GM12873 (cell line): ENCODE results near the gene TMEM165.

Source experiments
- TF ChIP-seq, protein P1 (sequence below): IDR thresholded peaks from 2 replicates; pipeline ENCODE4 v1.5.1; 2012; ENCODE audit warnings: low read depth, mild to moderate bottlenecking, moderate library complexity, low read length, control low read depth; ENCODE audit not compliant: insufficient read depth; ENCODE audit errors: missing control alignments

TMEM165 gene

DNA sequence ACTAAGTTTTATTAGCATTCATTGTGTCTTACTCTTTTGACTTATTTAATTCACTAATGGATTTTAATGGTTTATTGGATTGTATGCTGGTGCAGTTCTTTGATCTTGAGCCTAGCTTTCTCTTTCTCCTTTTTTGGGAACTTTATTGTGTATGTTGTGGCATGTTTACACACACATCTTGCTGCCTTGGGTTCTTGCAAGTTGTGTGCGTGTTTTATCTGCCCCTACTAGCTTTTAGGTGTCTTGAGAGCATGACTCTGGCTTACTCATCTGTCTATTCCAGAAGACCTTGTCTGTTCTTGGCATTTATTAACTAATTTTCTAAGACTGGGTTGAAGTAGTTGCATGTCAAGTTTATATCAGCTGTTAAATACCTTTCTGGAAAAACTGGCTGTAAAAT is 2.7 kb downstream of the TMEM165 start:
- TF ChIP-seq, protein P1, sequence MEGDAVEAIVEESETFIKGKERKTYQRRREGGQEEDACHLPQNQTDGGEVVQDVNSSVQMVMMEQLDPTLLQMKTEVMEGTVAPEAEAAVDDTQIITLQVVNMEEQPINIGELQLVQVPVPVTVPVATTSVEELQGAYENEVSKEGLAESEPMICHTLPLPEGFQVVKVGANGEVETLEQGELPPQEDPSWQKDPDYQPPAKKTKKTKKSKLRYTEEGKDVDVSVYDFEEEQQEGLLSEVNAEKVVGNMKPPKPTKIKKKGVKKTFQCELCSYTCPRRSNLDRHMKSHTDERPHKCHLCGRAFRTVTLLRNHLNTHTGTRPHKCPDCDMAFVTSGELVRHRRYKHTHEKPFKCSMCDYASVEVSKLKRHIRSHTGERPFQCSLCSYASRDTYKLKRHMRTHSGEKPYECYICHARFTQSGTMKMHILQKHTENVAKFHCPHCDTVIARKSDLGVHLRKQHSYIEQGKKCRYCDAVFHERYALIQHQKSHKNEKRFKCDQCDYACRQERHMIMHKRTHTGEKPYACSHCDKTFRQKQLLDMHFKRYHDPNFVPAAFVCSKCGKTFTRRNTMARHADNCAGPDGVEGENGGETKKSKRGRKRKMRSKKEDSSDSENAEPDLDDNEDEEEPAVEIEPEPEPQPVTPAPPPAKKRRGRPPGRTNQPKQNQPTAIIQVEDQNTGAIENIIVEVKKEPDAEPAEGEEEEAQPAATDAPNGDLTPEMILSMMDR = no peak

DNA sequence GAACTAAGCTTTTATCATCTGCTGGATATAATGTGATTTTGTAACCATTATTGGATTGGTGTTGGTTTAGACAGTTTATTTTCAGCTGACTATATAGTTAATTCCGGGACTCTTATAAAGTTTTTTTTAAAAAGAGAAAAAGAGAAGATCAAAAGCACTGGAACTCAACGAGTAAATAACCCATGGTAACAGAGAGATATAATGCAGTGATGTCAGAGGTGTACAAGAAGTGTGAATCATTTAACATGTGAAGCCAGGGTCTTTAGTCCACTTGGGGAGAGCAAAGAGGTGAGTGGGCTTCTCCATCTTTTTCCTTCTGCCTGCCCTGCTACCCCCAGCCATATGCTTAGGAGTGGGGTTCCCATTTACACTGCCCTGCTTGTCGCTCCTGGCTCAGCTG is 3.2 kb downstream of the TMEM165 start:
- TF ChIP-seq, protein P1 = no peak

- TF ChIP-seq, protein P1 = no peak
These were observed 3.8 kb downstream of the TMEM165 start for GRCh38 chr4:55399581-55399980.

GRCh38 chr4:55405073-55405472 is 9.3 kb downstream of the TMEM165 start:
- TF ChIP-seq, protein P1 = no peak

DNA sequence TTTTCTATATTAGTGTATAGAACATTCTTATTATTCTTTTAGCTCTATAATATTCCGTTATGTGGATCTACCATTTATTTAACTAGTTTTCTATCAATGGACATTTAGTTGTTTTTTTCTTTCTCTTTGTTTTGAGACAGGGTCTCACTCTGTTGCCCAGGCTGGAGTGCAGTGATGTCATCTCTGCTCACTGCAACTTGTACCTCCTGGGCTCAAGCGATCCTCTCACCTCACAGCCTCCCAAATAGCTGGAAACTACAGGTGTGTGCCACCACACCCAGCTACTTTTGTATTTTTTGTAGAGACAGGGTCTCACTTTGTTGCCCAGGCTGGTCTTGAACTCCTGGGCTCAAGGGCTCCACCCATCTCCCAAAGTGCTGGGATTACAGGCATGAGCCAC is 10.8 kb downstream of the TMEM165 start:
- TF ChIP-seq, protein P1 = no peak

- TF ChIP-seq, protein P1 = no peak
These were observed 11.4 kb downstream of the TMEM165 start for GRCh38 chr4:55407119-55407518.

- TF ChIP-seq, protein P1 = no peak
These were observed 12.0 kb downstream of the TMEM165 start for GRCh38 chr4:55407764-55408163.

DNA sequence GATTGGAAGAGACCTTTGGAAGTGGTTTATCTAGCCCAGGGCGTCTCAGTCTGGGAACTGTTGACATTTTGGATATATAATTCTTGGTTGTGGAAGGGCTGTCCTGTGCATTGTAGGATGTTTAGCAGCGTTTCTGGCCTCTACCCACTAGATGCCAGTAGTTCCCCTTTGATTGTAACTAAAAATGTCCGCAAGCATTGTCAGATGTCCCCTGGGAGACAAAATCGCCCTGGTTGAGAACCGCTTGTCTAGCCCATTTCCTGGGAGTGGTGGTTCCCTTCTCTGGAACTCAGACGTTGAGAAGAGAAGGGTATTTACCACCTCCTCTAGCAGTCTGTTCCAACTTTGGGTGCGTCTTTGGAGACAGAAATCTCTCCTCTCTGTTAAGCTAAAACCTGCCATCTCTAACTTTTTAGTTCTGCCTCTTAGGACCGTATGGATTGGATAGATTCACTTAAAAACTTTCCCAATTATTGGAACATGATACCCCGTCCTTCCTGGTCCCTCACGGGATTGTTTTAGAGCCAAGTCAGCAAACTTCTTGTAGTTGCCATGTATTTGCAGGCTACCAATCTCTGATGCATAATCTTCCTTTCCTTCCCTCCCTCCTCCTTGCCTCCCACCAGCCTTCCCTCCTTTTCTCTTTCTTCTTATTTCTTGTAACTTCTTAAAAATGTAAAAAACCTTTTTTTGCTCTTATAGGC is 13.9 kb downstream of the TMEM165 start:
- TF ChIP-seq, protein P1 = peak; percentile 44
